GM06990 (cell line): ENCODE data around the gene PZP.
"Not testable (repeated sequence)": the region's sequence is repeated elsewhere in the genome, so short reads cannot be mapped to it uniquely, and the experiment has no call there.

Experiments used
- DNase-seq: peaks from one replicate; pipeline ENCODE4 v3.0.0-alpha.2; 2011; ENCODE audit not compliant: insufficient read length; ENCODE audit errors: extremely low read depth
- H3K27me3 ChIP-seq: replicated peaks from 2 replicates; pipeline ENCODE4 v1.6.0; 2011; ENCODE audit warnings: low read length; ENCODE audit not compliant: control insufficient read depth, insufficient read depth
- H3K36me3 ChIP-seq: 2 replicates; pipeline ENCODE4 v1.5.1; 2011; ENCODE audit warnings: low read length; ENCODE audit not compliant: control insufficient read depth, insufficient read depth
- H3K4me3 ChIP-seq: replicated peaks from 2 replicates; pipeline ENCODE4 v1.5.1; 2011; ENCODE audit warnings: low read depth, mild to moderate bottlenecking, control low read depth, low read length
- CTCF ChIP-seq: IDR thresholded peaks from 2 replicates; pipeline ENCODE4 v1.5.1; 2011; ENCODE audit warnings: low read length, control low read depth, mild to moderate bottlenecking, inconsistent platforms; ENCODE audit not compliant: insufficient read depth, poor library complexity, severe bottlenecking

PZP gene

GRCh38 chr12:9148926-9149325 lies 59.3 kb downstream of the PZP start:
- TF ChIP-seq CTCF = no peak
- Histone ChIP-seq H3K36me3 (no peaks in the 10 kb centered on the region), H3K4me3 (no peak overlapping the region), H3K27me3 (no peaks in the 10 kb centered on the region)
- no peak for DNase-seq

DNA sequence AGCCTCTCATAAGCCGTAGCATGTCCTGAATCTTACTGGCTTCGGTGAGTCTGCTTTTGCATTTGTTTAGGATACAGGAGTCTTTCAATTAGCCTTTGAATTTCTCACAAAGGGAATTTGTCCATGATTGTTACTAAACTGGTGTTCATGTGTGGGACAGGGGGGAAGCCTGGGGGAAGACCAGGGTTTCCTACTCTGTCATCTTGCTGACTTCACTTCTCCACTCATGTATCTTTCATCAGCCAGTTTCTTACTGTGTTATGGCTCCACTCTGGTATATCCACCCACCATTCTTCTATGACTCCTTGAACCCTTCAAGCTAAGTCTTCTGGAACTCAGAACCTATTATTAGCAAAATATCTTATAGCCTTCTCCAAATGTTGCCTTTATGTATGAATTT lies 60.7 kb downstream of the PZP start:
- DNase-seq = no peak
- TF ChIP-seq CTCF = no peak
- no peak overlapping the region for H3K4me3 ChIP-seq
- no peaks in the 10 kb centered on the region for H3K36me3 ChIP-seq
- H3K27me3 ChIP-seq = no peaks in the 10 kb centered on the region

- no peak for DNase-seq
- Histone ChIP-seq H3K4me3 (no peak overlapping the region), H3K36me3 (no peaks in the 10 kb centered on the region), H3K27me3 (no peaks in the 10 kb centered on the region)
- TF ChIP-seq CTCF = no peak
These were observed 63.5 kb downstream of the PZP start for GRCh38 chr12:9144730-9145106.

GRCh38 chr12:9143929-9144729 lies 64.1 kb downstream of the PZP start:
- Histone ChIP-seq H3K4me3 (no peak overlapping the region), H3K27me3 (no peaks in the 10 kb centered on the region), H3K36me3 (no peaks in the 10 kb centered on the region)
- no peak for TF ChIP-seq CTCF
- DNase-seq = no peak

DNA sequence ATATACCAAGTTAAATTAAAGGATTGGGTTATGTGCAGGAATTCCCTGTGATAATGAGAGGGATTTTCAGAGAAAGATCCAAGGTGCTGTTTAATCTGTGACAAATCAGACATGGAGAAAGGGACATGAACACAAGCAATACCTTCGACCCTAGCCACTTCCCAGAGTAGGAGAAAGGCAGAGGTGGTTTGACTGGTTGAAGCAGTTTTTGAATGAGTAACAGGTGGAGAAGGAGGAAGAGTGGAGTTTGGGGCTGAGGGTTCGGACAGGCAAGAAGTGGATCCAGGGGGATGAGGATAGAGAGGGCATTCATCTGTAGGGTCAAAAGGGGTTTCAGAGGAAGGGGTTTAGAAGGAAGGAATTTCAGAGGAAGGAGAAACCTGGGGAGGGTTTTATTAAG lies 65.1 kb downstream of the PZP start:
- no peak for DNase-seq
- H3K27me3 ChIP-seq = no peaks in the 10 kb centered on the region
- H3K4me3 ChIP-seq = no peak overlapping the region
- TF ChIP-seq CTCF = no peak
- H3K36me3 ChIP-seq = no peaks in the 10 kb centered on the region

DNA sequence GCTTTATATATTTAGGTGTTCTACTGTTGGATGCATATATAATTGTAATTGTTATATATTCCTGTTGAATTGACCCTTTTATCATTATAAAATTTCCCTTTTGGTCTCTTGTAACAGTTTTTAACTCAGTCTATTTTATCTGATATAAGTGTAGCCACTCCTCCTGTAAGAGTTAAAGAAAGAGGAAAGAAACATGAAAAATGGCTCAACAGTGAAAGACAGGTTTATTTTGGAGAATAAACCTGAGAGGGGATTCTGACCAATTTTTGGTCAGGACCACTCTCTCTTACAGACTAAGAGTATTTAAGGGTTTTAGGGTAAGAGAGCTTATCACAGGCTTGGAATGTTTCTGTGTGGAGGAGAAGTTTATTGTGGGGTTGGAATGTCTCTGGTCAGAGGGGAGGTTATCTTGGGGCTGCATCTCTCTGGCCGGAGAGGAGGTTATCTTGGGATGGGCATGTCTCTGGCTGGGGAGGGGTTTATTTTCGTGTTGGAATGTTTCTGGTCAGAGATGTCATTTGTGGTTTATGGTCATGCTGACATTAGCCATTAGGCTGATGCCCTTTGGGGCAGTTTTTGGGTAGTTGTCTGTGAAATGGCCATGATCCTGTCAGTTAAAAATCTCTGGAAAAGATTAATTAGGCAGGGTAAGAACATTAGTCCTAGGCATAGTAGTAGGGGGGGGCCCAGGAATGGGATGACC lies 68.5 kb downstream of the PZP start:
- not testable (repeated sequence) for H3K27me3 ChIP-seq, DNase-seq, H3K4me3 ChIP-seq, H3K36me3 ChIP-seq
